MCF 10A (cell line): ENCODE measurements around the gene ARNT2. TPM values are rescaled to one million over a fixed set of nuclear protein-coding genes. Genes with fewer than 3 reads are reported as not detected.

ENCODE experiments used
- BruUV-seq: library from RNA; stranded (reverse); fragments of 400-500 nt; replicated peaks from 2 replicates; lab custom pipeline; 2021; lab: Mats Ljungman, UMichigan
- CTCF ChIA-PET: fragments of 300-600 bp; sonication (Branson Sonifier 250); formaldehyde crosslinking; extraction: SDS; loops from one replicate; lab custom pipeline; 2021; ENCODE audit warnings: antibody characterized with exemption, inconsistent platforms; lab: Yijun Ruan, JAX
- POLR2A ChIA-PET: fragments of 300-600, 350-650 bp; sonication (Branson Sonifier 250); formaldehyde crosslinking; extraction: SDS; loops from one replicate; lab custom pipeline; 2020; ENCODE audit warnings: antibody characterized with exemption, inconsistent platforms; lab: Yijun Ruan, JAX
- DNase-seq: peaks from one replicate; pipeline ENCODE4 v3.0.0-alpha.2; 2018; ENCODE audit not compliant: unreplicated experiment
- H3K27ac Mint-ChIP-seq: one replicate; pipeline ENCODE4 v1.8.0; 2022; ENCODE audit warnings: mild to moderate bottlenecking, low read depth, mixed read lengths; ENCODE audit not compliant: unreplicated experiment
- H3K27me3 Mint-ChIP-seq: one replicate; pipeline ENCODE4 v1.8.0; 2022; ENCODE audit warnings: mixed read lengths; ENCODE audit not compliant: insufficient read depth, unreplicated experiment
- H3K36me3 Mint-ChIP-seq: one replicate; pipeline ENCODE4 v1.8.0; 2022; ENCODE audit warnings: mild to moderate bottlenecking, moderate library complexity, mixed read lengths; ENCODE audit not compliant: insufficient read depth, unreplicated experiment
- H3K4me1 Mint-ChIP-seq: one replicate; pipeline ENCODE4 v1.8.0; 2022; ENCODE audit warnings: mixed read lengths; ENCODE audit not compliant: insufficient read depth, unreplicated experiment
- H3K4me3 Mint-ChIP-seq: one replicate; pipeline ENCODE4 v1.8.0; 2022; ENCODE audit warnings: mild to moderate bottlenecking, moderate library complexity, mixed read lengths; ENCODE audit not compliant: unreplicated experiment
- H3K9me3 Mint-ChIP-seq: one replicate; pipeline ENCODE4 v1.8.0; 2022; ENCODE audit warnings: mixed read lengths; ENCODE audit not compliant: unreplicated experiment
- CTCF ChIP-seq: fragments of 200-600 bp; IDR thresholded peaks from one replicate; pipeline ENCODE4 v1.8.0; 2022; ENCODE audit warnings: antibody characterized with exemption, mild to moderate bottlenecking; ENCODE audit not compliant: unreplicated experiment
- intact Hi-C: fragments of 100-400 bp; cut with micrococcal nuclease; formaldehyde crosslinking; loops from 2 replicates; pipeline ENCODE4 v1.14.1; 2022
- total RNA-seq: library from RNA; stranded (reverse); gene quantifications from 2 replicates; pipeline ENCODE4 v1.2.3, GENCODE V29; 2022

ARNT2 gene
- total RNA-seq, 1 experiment from 2014 or later: 1.6 TPM

GRCh38 chr15:80611543-80612080 lies 207.4 kb downstream of the ARNT2 start:
- ChIA-PET CTCF (interaction anchor here (0.7 to 1.4 kb wide), 3 partner anchors 19 to 358 kb away, joined by 4 to 5 read pairs (median 4); no protein-coding TSS in a partner anchor), POLR2A (no interaction called here)
- DNase-seq: no peak
- TF ChIP-seq CTCF: no peak
- no peak overlapping the region for H3K4me3 Mint-ChIP-seq
- H3K4me1 Mint-ChIP-seq: peaks cover 34% of the 10 kb centered on the region
- no TSS peak for BruUV-seq
- no peaks in the 10 kb centered on the region for H3K9me3 Mint-ChIP-seq
- no peak overlapping the region for H3K27ac Mint-ChIP-seq
- H3K36me3 Mint-ChIP-seq: no peaks in the 10 kb centered on the region
- H3K27me3 Mint-ChIP-seq: no peaks in the 10 kb centered on the region
- intact Hi-C loops: no loop called here

GRCh38 chr15:80612118-80612823 lies 208.1 kb downstream of the ARNT2 start:
- no peaks in the 10 kb centered on the region for H3K27me3 Mint-ChIP-seq
- DNase-seq: no peak
- H3K9me3 Mint-ChIP-seq: no peaks in the 10 kb centered on the region
- no peak overlapping the region for H3K27ac Mint-ChIP-seq
- ChIA-PET CTCF (interaction anchor here (1.4 kb wide), 1 partner anchor 358 kb away, joined by 4 read pairs; no protein-coding TSS in a partner anchor), POLR2A (no interaction called here)
- intact Hi-C loops: no loop called here
- no peaks in the 10 kb centered on the region for H3K36me3 Mint-ChIP-seq
- no peak overlapping the region for H3K4me3 Mint-ChIP-seq
- peaks cover 36% of the 10 kb centered on the region for H3K4me1 Mint-ChIP-seq
- BruUV-seq: no TSS peak
- no peak for TF ChIP-seq CTCF

- no peaks in the 10 kb centered on the region for H3K27me3 Mint-ChIP-seq
- POLR2A ChIA-PET: interaction anchor here (0.6 to 2.2 kb wide), 5 partner anchors 9 to 83 kb away, joined by 3 to 9 read pairs (median 3); partner anchors contain the start of gene ABHD17C
- peaks cover 35% of the 10 kb centered on the region for H3K4me1 Mint-ChIP-seq
Observed at GRCh38 chr15:80613762-80614365, 209.7 kb downstream of the ARNT2 start.

More at GRCh38 chr15:80613762-80614365, 209.7 kb downstream of the ARNT2 start:
- Mint-ChIP-seq H3K9me3 (no peaks in the 10 kb centered on the region), H3K36me3 (no peaks in the 10 kb centered on the region), H3K4me3 (no peak overlapping the region), H3K27ac (no peak overlapping the region)
- CTCF ChIA-PET: interaction anchor here (0.6 to 1.9 kb wide), 6 partner anchors 9 to 356 kb away, joined by 3 to 6 read pairs (median 4); partner anchors contain the start of gene CEMIP
- no peak for DNase-seq
- no peak for TF ChIP-seq CTCF
- intact Hi-C loops: no loop called here
- no TSS peak for BruUV-seq
